ENCODE measurements around the gene RHBG.

RHBG gene

DNA sequence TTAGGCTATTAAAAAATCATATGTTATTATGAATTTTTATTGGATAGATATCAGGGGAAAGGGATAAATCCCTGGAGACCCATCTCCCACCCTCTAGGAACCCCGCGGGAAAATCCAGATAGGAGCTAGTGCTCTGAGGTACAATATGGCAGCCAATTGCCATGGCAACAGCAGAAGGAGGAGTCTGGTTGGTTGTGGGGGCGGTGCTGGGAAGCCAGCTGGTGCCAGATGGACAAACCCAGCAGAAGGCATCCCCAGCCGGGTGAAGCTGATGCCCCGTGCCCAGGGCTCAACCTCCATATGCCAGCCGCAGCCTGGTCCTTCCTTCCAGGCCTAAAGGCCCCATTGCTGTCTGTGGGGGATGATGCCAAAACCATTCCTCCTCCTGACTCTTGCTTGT lies 38.3 kb downstream of the RHBG start:
- TF ChIP-seq, protein P1, sequence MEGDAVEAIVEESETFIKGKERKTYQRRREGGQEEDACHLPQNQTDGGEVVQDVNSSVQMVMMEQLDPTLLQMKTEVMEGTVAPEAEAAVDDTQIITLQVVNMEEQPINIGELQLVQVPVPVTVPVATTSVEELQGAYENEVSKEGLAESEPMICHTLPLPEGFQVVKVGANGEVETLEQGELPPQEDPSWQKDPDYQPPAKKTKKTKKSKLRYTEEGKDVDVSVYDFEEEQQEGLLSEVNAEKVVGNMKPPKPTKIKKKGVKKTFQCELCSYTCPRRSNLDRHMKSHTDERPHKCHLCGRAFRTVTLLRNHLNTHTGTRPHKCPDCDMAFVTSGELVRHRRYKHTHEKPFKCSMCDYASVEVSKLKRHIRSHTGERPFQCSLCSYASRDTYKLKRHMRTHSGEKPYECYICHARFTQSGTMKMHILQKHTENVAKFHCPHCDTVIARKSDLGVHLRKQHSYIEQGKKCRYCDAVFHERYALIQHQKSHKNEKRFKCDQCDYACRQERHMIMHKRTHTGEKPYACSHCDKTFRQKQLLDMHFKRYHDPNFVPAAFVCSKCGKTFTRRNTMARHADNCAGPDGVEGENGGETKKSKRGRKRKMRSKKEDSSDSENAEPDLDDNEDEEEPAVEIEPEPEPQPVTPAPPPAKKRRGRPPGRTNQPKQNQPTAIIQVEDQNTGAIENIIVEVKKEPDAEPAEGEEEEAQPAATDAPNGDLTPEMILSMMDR (IDR thresholded peaks at IDR 0.05): no peak

DNA sequence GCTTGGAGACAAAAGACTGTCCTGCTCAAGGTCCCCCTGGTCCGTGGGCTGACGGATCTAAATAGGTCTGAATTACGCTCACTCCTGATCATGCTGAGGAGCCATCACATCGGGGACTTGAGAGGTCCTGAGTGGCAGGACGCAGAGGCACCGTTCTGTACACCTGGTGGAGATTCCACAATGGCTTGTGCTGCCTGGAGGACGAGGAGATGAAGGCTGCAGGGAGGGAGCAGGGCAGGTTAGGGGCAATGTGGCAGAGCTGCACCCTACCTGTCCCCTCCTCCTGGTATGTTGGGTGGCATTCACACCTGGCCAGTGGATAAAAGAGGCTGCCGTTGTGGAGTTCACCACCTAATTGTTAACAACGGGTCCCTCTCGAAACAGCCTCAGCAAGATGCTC lies 38.7 kb downstream of the RHBG start:
- TF ChIP-seq, protein P1 (IDR thresholded peaks at IDR 0.05): no peak

DNA sequence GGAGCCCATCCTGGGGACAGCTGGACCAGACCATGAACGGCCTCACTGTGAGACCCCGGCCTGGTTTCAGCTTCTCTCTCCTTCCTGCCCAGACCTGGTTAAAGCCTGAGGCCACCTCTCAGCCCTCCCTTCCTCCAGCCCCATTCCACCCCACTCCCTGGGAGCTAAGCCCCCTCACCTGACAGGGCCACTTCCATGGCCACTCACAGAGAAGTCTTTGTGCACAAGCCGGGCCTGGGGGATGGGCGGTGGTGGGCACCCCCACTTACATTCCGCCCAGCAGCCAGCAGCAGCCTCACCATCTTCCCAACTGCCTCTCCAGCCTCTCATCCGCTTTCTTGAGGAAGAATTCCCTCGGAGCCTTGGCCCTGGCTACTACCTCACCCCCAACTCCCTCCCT lies 40.4 kb downstream of the RHBG start:
- TF ChIP-seq, protein P1 (IDR thresholded peaks at IDR 0.05): no peak

DNA sequence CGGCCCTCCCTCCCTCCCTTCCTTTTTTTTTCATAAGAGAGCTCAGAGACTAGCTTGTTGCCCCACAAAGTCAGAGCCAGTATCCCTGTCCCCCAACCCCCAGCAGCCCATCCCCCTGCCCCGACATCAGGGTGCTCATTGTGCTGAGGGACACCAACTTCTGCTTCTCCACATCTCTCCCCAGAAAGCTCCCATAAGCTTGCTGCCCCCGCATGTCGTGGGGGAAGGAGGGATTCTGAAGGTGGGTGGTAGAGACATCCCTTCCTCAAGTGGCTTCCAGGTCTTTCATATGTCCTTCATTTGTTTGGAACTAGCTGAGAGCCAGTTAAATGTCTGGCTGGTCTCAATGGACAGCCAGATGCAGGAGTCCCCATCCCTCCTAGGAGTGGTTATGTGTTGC lies 41.2 kb downstream of the RHBG start:
- TF ChIP-seq, protein P1 (IDR thresholded peaks at IDR 0.05): no peak

DNA sequence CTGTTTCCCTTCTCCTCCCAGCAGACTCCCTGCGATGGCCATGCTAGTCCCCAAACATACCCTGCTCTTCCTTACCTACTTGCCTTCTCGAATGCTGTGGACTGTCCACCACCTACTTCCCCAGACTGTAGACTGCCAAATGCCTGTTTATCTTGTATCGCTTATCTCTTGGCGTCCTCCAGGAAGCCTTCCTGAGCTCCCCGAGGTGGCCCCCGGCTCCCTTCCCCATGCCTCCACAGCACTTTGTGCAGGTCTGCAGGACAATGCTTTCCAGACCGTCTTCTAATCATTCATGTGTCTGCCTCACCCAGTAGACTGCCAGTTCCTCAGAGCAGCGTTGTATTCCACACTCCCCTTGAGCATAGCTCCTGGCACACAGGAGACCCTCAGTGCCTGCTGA lies 41.7 kb downstream of the RHBG start:
- TF ChIP-seq, protein P1 (IDR thresholded peaks at IDR 0.05): no peak

DNA sequence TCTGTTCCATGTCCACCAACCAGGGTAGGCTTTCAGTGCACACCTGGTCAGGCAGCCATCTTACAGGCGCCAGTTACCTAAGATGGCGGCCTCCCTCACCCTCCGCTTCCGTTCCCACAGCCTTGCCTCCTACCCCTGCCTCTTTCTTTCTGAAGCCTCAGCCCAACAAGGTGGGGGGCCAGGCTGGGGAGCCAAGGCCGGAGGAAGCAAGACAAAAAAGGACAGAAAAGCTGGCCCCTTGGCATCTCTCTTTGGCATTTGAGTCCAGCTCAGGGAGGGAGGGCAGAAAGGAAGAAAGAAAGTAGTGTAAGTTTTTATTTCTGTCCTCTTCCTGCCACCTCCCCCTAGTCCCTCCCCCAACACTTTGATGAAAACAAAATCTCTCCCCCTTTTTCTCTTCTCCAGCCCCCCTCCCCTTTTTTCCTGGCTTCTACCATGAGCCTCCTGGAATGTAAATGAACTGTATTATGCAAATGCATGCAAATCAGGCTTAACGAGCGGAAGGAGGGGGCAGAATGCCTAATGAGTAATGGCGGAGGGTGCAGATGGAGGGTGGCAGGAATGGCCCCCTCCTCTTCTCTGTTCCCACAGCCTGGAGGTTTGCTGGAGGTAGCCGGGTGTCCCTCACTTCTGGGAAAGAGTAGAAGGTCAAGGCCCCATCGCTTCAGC lies 43.8 kb downstream of the RHBG start:
- TF ChIP-seq, protein P1 (IDR thresholded peaks at IDR 0.05): no peak

DNA sequence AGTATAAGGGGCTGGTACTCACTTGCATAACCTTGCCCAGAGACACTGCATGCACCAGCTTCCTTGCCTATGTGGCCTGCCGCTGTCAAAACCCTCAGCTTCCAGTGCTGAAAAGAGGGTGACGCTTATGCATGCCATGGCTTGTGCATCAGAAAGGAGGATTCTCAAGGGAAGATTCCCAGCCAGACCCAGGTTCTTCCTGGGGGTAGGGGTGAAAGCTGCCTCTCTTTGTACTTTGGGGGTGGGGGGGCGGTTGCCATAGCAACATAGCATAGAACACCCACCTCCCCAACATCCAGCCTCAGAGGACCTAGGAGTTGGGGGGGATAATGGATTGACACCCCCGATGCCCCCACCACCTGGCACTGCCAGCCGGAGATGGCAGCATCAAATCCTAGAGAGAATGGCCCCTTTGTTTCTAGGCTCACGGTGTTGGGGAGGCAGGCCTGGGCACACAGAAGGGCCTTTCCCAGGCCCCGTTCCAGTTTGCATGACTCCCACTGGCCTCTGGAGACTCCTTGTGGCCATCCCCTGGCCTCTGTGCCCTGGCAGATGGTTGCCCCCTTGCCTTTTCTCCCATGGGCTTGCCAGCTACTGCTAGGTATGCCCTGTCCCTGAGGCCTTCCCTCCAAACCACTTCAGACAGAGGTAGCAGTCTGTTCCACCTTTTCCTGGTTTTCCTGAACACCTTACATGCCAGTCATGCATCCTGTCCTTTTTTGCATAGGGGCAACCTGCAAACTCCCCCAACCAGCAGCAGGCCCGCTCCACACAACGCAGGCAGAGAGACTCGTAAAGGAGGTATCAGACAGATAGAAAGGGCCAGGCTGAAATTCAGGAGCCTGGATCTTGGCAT lies 44.6 kb downstream of the RHBG start:
- TF ChIP-seq, protein P1 (IDR thresholded peaks at IDR 0.05): no peak

Measured in LNCAP (cell line).